GM12878 (cell line): ENCODE data around the gene TSPEAR. TPM values are rescaled to one million over a fixed set of nuclear protein-coding genes. Genes with fewer than 3 reads are reported as not detected.

Source experiments
- ATAC-seq: fragments of 200-7000 bp; cut with Tn5 transposase; 3 replicates; pipeline ENCODE4 v1.9.1; 2020; ENCODE audit warnings: mild to moderate bottlenecking, moderate library complexity
- BruUV-seq: library from RNA; stranded (reverse); fragments of 400-500 nt; replicated peaks from 2 replicates; lab custom pipeline; 2021; lab: Mats Ljungman, UMichigan
- CTCF ChIA-PET: fragments of 300-600 bp; sonication (Branson Sonifier 250); formaldehyde crosslinking; extraction: SDS; loops from one replicate; lab custom pipeline; 2021; ENCODE audit warnings: inconsistent platforms; lab: Yijun Ruan, JAX
- POLR2A ChIA-PET: fragments of 350-600 bp; formaldehyde crosslinking; extraction: SDS; loops from one replicate; lab custom pipeline; 2021; ENCODE audit warnings: inconsistent platforms; lab: Charles Lee
- RAD21 ChIA-PET: fragments of 300-600 bp; sonication (Branson Sonifier 250); formaldehyde crosslinking; loops from one replicate; lab custom pipeline; 2023; ENCODE audit warnings: antibody characterized with exemption; ENCODE audit not compliant: unreplicated experiment; lab: Charles Lee
- SMC1A ChIA-PET: fragments of 300-600 bp; sonication (Branson Sonifier 250); formaldehyde crosslinking; loops from one replicate; lab custom pipeline; 2023; ENCODE audit not compliant: unreplicated experiment, uncharacterized antibody; lab: Charles Lee
- DNase-seq: peaks from one replicate; pipeline ENCODE4 v3.0.0-alpha.2; 2011; ENCODE audit warnings: low read depth, low spot score
- FAIRE-seq: peaks from 3 replicates; lab custom pipeline; 2011; peaks lifted over from hg19 to GRCh38; lab: Jason Lieb, UNC
- H2AFZ ChIP-seq: 2 replicates; pipeline ENCODE4 v1.6.0; 2011; ENCODE audit warnings: low read depth, low read length, control low read depth; ENCODE audit not compliant: control insufficient read depth
- H3K27ac ChIP-seq: 2 replicates; pipeline ENCODE4 v1.5.1; 2011; ENCODE audit warnings: control low read depth; ENCODE audit not compliant: control insufficient read depth, insufficient read depth
- H3K27me3 ChIP-seq, 2 experiments: replicated peaks in 1 of 2; 2 replicates each; pipeline versions ENCODE4 v1.6.0 to v1.6.1; 2011; ENCODE audit warnings: low read length in 1 of 2; ENCODE audit not compliant: control insufficient read depth in 2 of 2, insufficient read depth in 2 of 2
- H3K36me3 ChIP-seq, 2 experiments: 2 replicates each; pipeline ENCODE4 v1.5.1; 2011; ENCODE audit warnings: low read length in 1 of 2; ENCODE audit not compliant: control insufficient read depth in 2 of 2, insufficient read depth in 2 of 2
- H3K4me1 ChIP-seq: 2 replicates; pipeline ENCODE4 v1.6.1; 2011; ENCODE audit warnings: mild to moderate bottlenecking, low read length, moderate library complexity, mixed read lengths; ENCODE audit not compliant: control insufficient read depth, insufficient read depth
- H3K4me2 ChIP-seq: 2 replicates; pipeline ENCODE4 v1.6.0; 2011; ENCODE audit warnings: control low read depth; ENCODE audit not compliant: control insufficient read depth, insufficient read depth
- H3K4me3 ChIP-seq: fragments of 200-600 bp; sonication (generic); 2 replicates; pipeline ENCODE4 v1.5.1; 2016
- H3K79me2 ChIP-seq: 2 replicates; pipeline ENCODE4 v1.6.0; 2011; ENCODE audit warnings: low read length; ENCODE audit not compliant: control insufficient read depth, insufficient read depth
- H3K9ac ChIP-seq: 2 replicates; pipeline ENCODE4 v1.8.0; 2011; ENCODE audit warnings: low read length, control low read depth, mixed read lengths; ENCODE audit not compliant: control insufficient read depth, insufficient read depth
- H3K9me3 ChIP-seq: replicated peaks from 3 replicates; pipeline ENCODE4 v1.5.1; 2011; ENCODE audit warnings: mild to moderate bottlenecking, low read length; ENCODE audit not compliant: control insufficient read depth, insufficient read depth
- H4K20me1 ChIP-seq: 2 replicates; pipeline ENCODE4 v1.6.0; 2011; ENCODE audit not compliant: control insufficient read depth, insufficient read depth
- CTCF ChIP-seq, 3 experiments: IDR thresholded peaks in 2 of 3; conservative IDR thresholded peaks in 1 of 3; 2 replicates each; pipeline ENCODE4 v1.5.1; 2011; ENCODE audit warnings: low read depth in 3 of 3, low read length in 3 of 3, mild to moderate bottlenecking in 3 of 3, control low read depth in 2 of 3, moderate library complexity in 2 of 3, inconsistent platforms in 1 of 3, mixed read lengths in 1 of 3; ENCODE audit not compliant: control insufficient read depth in 2 of 3, insufficient read depth in 1 of 3; ENCODE audit errors: extremely low read depth in 1 of 3
- JUNB ChIP-seq: IDR thresholded peaks from 2 replicates; pipeline ENCODE4 v1.6.1; 2016; ENCODE audit warnings: antibody characterized with exemption, mild to moderate bottlenecking
- MTA2 ChIP-seq: fragments of 450-650 bp; IDR thresholded peaks from 2 replicates; pipeline ENCODE4 v1.6.1; 2016; ENCODE audit warnings: low read depth, mild to moderate bottlenecking, moderate library complexity
- NFYA ChIP-seq: IDR thresholded peaks from 2 replicates; pipeline ENCODE4 v1.6.1; 2011; ENCODE audit warnings: low read depth, mild to moderate bottlenecking, low read length, improper control_type of control experiment, borderline replicate concordance
- SMAD5 ChIP-seq: IDR thresholded peaks from 2 replicates; pipeline ENCODE4 v1.6.1; 2016; ENCODE audit warnings: antibody characterized with exemption, low read depth
- ZNF274 ChIP-seq: IDR thresholded peaks from one replicate; pipeline ENCODE4 v1.8.0; 2011; ENCODE audit not compliant: insufficient read length, insufficient read depth
- WGBS: methylation state at CpG from one replicate; pipeline ENCODE4 v1.1.6; 2016; ENCODE audit warnings: low lambda C conversion rate; ENCODE audit not compliant: insufficient replicate concordance, insufficient coverage; ENCODE audit errors: missing lambda C conversion rate; 5-methylcytosine and 5-hydroxymethylcytosine counted together
- in situ Hi-C: fragments of 300-500 bp; cut with MboI; formaldehyde crosslinking; loops from 9 replicates; pipeline ENCODE4 v1.14.3; 2018; ENCODE audit warnings: mixed read lengths
- intact Hi-C: fragments of 100-400 bp; cut with micrococcal nuclease; formaldehyde crosslinking; loops from one replicate; pipeline ENCODE4 v1.14.2; 2022; ENCODE audit not compliant: unreplicated experiment
- polyA plus RNA-seq, 11 experiments: library from polyadenylated mRNA; depleted of rRNA in 4 of 11; unstranded in 6 of 11; stranded (reverse) in 5 of 11; fragments of >200 nt; fragmentation: Nextera tagmentation in 4 of 11; fragmentation: Illumina TruSeq in 1 of 11; extraction: Ambion mirVana in 4 of 11; extraction: Trizol in 1 of 11; gene quantifications; 1 replicate in 1 of 11; 2 replicates in 10 of 11; pipeline versions ENCODE4 v1.2.1 to v1.2.3, GENCODE V29; 2011 to 2016; ENCODE audit warnings: inconsistent platforms in 2 of 11, missing spikeins in 2 of 11, low read depth in 1 of 11
- total RNA-seq, 4 experiments: library from RNA; depleted of rRNA in 3 of 4; stranded (reverse); fragments of >200 nt in 3 of 4; fragmentation: Illumina TruSeq in 1 of 4; extraction: Trizol in 1 of 4; gene quantifications; 2 replicates each; pipeline versions ENCODE4 v1.2.1 to v1.2.3, GENCODE V29; 2013 to 2021

Gene TSPEAR
- total and polyA plus RNA-seq, 10 of the 15 experiments (the other 5 are each of a cell fraction or from before 2014, with no cell fraction given), result not detected

GRCh38 chr21:44489962-44490361 is 221.4 kb downstream of the TSPEAR start:
- no TSS peak for BruUV-seq
- intact Hi-C loops, result no loop called here

More at GRCh38 chr21:44489962-44490361, 221.4 kb downstream of the TSPEAR start:
- ChIA-PET SMC1A (interaction anchor here (1.0 kb wide), 1 partner anchor 145 kb away, joined by 3 read pairs; no protein-coding TSS in a partner anchor), CTCF (interaction anchor here (1.1 kb wide), 1 partner anchor 476 kb away, joined by 3 read pairs; no protein-coding TSS in a partner anchor), RAD21 (no interaction called here), POLR2A (no interaction called here)
- no peak overlapping the region for H3K9ac ChIP-seq
- in situ Hi-C loops, result no loop called here
- ATAC-seq (no peak), DNase-seq (no peak), FAIRE-seq (no peak)
- no peaks in the 10 kb centered on the region for H3K27me3 ChIP-seq
- no peak overlapping the region for H3K4me2 ChIP-seq
- no peak overlapping the region for H3K27ac ChIP-seq
- 9% methylated on average over 7 of the region's 7 CpGs for WGBS
- H2AFZ ChIP-seq, result no peak overlapping the region
- H3K9me3 ChIP-seq, result peaks cover 20% of the 10 kb centered on the region; the same call in 2 of the 3 replicates
- TF ChIP-seq JUNB, result no peak
- no peak for TF ChIP-seq NFYA
- peak in 1 of 3 experiments; percentile 5; a peak in 1 of 6 replicates for TF ChIP-seq CTCF (IDR thresholded peaks at IDR 0.05 in 2 of 3, conservative IDR thresholded peaks at IDR 0.05 in 1 of 3; ENCODE audit: control insufficient read depth in 2 of 3, extremely low read depth in 1 of 3, insufficient read depth in 1 of 3, low read depth in 3 of 3, low read length in 3 of 3)
- TF ChIP-seq SMAD5, result no peak
- no peak for TF ChIP-seq MTA2
- no peak for TF ChIP-seq ZNF274
- no peaks in the 10 kb centered on the region for H3K4me1 ChIP-seq
- no peaks in the 10 kb centered on the region for H3K79me2 ChIP-seq
- no peaks in the 10 kb centered on the region for H4K20me1 ChIP-seq
- H3K36me3 ChIP-seq, result no peaks in the 10 kb centered on the region
- no peak overlapping the region for H3K4me3 ChIP-seq
